Stimulated activated CD4-positive, alpha-beta T cell treated with anti-CD3 and anti-CD28 coated beads, Interleukin-1b, Interleukin-23, amount 100 ng/mL, for 48 hours (primary cell): Measurements from ENCODE around the gene VSIR.

Experiments
- DNase-seq: peaks from one replicate; pipeline ENCODE4 v3.0.0-alpha.2; 2020

The VSIR gene

DNA sequence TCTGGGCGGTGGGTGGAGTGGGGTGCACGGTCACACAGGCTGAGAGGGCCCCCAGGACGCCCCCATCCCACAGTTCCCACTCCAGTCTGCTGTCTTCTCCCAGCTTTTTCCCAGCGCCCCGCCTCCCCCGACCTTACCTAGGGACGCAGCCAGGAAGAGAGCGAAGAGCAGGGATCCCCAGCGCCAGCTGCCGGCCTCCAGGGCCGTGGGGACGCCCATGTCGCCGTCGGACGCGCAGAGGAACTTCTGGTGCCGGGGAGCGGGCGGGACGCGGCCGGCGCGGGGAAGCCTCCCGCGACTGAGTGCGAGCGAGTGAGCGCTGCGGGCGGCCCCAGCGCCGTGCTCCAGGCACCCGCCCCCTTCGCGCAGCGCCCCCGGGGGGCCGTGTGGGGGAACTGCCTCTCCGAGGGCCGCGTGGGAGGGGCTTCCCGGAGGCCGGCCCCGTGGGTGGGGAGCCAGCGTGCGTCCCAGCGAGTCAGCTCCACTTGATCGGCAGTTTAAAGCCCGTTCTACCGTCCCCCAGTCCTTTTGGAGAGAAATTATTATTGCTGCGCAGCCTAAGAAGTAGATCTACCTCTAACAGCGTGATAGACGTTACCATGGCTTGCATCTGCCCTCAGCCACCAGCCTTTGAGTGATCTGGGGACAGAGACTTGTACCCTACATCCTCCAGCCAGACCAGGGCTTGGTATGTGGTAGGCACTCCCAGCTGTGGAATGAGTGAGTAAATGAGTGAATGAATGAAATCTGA, at the start of gene VSIR:
VSIR (minus strand) TSS at position 300 of the 751 bp plus-strand sequence; CDS start at position 219, 81 bp downstream.
- peak; percentile 94 for DNase-seq

DNA sequence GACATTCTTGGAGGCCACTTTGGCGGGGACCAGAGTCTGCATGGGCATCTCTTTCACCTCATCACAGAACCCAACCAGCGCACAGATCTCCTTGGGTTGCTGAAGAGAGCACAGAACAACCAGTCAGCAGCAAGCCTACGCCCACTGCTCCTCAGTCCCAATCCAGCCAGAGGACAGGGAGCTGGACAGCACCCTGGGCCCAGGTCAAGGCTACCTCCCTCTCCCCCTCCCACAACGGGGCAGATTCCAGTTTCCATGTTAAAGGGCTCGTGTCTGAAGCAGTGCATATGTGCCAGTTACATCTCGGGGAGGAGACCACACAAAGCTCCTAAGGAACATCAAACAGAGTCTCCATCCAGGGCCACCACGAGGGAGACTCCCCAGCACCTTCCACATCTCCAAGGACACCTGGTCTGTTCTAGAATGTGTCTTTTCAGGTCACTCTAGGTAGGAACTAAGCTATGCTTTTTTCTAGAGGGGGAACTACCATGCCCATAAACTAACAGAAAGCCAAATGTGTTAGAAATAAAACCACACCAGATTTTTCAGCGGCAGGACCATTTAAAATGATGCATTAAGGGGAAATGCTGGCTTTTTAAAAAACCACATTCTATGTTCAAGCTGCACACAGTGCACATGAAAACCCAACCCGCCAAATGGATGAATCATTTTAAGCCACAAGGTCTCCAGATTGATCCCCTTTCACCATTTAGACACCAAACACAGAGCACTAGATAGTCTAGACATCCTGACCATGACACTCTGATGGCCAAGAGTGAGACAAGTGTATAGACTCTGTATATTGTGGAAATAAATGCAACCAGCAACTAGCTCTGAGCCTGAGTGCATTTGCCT, 48.8 kb upstream of the VSIR start:
- DNase-seq = no peak

DNA sequence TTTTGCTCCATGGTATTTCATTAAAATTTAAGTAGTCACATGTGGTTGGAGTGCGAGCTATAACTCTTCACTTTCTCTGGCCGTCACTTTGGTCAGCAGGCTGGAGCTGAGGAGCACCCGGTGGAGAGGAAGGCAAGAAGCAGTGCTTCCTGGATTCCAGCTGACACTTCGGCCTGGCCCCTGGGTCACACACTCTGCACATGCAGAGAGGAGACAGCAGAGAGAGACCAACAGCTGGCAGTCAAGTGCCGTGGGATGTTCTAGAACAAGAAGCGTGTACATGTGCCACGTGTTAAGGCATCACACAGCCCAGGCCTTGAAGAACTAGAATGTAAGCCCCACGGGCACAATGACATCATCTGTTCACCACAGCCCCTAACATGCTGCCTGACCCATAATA, 47.6 kb upstream of the VSIR start:
- DNase-seq = no peak

DNA sequence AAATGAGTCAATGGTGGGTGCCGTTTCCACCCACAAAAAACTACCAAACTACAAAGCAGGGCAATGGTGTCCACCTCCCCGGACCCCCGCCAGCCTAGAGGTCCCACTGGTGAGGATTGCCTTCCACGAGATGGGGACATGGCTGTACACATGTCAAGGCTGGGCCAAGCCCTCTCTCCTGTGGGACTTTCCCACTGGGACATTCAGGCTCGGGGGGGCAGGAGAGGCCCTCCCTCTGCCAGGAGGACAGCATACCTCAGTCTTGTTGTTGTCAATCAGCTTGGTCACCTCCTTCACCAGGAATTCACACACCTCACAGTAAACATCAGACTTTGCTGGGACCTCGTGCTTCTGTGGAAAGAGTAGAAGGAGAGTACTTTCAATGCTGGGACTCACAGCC, 46.7 kb upstream of the VSIR start:
- DNase-seq = no peak

DNA sequence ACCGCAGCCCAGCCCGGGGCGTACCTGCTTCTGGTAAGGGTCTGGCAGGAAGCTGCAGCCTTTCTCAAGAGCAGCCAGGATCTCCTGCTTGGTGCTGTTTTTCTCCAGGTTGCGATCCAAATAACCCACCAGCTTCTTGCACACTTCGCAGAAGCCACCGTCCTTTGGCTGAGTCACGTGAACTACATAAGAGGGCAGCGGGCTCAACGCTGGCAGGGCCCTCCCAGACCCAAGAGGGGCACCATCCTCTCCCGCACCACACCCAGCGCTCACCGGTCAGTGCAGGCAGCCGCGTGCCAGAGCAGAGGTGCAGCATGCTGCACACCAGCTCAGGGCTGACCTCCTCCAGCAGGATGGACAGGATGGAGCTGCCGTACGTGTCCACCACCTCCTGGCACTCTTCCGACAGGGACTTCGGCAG, 46.1 kb upstream of the VSIR start:
- no peak for DNase-seq

DNA sequence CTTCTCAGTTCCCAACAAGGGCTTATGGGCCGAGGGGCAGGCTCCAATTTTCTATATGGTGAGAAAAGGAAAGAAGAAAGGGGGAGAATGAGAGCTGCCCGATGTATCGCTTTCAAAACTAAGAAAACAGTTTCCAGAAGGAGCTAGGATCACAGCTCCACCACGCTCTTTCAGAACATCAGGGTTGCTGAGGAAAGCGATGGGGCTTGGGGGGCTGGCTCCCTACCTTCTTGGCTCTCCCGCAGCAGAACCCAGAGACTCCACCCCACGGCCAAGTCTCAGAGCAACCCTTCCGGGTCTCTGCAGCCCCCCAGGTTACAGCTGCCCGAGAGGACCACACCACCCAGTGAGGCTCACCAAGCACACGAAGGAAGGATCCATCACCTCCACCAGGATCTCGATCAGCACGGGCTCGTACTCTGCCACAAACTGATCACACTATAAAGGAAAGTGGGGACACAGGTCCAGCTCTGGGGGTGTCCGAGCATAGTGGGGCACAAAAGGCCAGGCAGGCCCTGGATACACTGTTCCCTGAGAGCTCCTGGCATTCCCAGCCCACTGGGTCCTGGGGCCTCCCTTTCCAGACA, 45.4 kb upstream of the VSIR start:
- no peak for DNase-seq

DNA sequence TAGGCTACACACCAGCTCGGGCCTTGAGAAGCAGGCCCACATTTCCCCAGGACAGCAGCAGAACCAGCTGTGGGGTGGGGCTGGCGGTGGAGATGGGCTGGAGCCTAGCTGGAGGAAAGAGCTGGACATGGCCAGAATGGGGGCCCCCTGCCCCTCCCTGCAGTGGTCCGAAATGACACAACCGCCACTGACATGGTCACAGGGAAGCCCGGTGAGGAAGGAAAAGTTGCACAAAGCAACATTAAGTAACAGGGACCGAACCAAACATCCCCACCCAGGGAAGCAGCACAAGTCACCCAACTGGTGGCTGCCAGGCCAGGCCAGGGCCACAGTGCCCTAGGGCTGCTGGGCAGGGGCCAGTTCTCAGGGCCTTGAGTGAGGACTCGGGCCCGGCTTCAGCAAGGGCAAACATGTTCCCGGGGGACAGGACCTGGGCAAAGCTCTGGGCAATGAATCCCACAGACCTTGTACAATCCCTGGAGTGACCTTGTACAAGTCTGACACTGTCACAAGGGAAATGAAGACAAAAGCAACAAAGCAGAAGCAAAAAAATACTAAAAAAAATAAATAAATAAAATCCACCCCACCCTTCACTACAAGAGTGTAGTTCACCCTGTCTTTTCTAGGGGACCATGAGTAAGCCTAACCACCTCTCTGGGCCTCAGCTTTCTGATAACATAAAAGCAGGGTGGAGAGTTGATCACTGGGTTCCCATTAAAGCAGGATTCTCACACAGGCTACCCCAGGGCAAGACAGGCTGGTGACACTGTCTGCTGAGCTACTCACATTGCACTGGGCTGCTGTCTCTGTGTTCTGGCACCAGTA, 44.7 kb upstream of the VSIR start:
- no peak for DNase-seq

DNA sequence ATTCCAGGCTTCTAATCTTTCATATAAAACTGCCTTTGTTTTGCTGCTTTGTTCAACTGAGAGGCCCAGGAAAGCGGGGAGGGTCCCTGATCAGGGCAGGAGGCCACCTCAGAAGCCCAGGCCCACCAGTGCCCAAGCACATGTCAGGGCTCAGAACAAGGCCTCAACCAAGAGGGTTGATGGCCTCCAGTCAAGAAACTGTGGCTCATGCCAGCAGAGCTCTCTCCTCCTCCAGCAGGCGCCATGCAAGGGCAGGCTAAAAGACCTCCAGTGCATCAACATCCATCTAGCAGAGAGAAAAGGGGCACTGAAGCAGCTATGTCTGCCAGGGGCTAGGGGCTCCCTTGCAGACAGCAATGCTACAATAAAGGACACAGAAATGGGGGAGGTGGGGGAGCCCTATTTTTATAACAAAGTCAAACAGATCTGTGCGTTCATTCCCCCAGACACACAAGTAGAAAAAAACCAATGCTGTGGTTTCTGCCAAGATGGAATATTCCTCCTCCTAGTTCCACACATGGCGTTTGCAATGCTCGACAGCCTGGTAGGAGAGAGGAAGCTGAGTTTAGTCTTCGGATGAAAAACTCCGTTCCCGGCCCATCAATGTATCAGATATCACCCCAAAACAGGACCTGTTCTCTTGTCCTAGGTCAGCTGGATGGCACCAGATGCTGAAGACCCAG, 43.8 kb upstream of the VSIR start:
- DNase-seq = no peak

DNA sequence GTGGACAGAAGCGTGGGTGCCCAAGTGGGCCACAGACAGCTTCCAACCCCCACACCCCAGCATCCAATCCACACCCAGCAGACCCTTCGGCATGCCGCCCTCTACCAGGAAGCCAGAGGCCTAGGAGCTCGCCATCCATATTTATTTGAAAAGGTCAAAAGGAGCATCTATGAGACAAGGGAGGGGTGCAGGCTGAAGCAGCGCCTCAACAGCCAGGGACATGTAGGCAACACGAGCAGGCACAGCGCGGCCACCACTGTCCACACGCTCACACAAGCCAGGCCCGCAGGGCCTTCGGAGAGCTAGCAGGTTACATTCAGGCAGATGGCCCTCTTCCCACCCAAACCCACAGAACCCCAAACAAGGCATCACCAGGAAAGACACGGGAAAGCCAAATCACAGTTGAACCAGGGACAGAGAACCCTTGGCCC, 43.1 kb upstream of the VSIR start:
- DNase-seq = no peak

DNA sequence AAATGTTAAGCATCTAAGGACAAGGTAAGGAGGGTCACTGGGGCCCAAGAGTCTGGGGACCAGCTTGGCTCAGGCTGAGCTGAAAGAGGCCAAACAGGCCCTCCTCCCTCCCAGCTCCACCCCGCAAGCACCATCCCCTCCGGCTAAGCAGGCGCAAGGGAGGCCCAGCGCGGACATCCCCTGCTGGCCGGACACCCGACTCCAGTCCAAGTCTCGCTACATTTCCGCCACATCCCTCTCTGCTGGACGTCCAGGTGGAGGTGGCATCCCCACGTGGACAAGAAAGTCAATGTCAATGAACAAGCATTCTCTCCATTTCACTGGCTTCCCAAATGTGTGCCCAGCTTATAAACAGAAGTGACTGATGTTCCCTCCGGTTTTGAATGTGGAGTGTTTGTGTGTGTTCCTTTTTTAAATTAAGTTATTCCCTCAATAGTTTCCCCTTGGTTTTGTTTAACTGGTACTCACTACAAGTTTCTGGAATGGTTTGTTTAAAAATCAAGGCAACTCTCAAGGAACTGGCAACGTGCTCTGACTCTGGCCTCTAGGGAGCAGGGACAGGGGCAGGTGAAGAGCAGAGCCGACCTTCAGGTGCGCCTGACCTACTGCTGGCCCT, 42.3 kb upstream of the VSIR start:
- no peak for DNase-seq

DNA sequence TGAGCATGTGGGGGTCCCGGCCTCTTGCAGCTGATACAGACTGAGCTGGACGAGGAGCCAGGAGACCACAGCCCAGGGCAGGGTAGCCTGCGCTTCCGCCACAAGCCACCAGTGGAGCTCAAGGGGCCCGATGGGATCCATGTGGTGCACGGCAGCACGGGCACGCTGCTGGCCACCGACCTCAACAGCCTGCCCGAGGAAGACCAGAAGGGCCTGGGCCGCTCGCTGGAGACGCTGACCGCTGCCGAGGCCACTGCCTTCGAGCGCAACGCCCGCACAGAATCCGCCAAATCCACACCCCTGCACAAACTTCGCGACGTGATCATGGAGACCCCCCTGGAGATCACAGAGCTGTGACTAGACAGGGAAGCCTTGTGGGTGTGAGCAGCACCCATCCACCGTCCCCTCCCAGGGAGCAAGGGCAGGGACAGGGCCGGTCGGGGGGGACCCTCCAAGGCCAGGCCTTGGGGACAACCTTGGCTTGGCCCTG, 41.6 kb upstream of the VSIR start:
- DNase-seq = no peak

DNA sequence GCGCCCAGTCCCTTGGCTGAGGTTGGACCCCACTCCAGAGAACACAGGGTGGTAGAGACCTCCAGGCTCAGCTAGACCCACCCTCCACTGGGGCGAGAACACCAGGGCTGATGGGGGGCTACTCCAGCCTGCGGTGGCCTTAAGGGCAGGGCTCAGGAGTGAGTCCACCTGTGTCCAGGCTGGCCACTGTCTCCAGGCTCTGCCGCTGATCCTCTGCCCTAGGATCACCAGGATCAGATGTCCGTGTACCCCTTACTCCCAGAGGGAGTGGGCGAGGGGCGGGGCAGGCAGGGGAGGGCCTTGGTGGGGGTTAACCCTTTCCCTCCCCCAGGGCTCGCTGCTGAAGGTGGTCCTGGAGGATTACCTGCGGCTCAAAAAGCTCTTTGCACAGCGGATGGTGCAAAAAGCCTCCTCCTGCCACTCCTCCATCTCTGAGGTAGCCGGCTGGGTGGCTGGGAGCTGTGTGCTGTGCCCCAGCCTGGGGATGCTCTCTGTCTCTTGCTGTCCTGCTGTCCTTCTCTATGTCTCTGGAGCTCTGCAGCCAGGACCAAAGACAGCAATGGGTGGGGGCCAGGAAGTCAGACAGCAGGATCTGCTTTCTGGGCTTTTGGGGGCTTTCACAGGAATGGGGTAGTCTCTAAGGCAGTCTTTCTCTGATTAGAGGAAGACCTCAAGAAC, 39.7 kb upstream of the VSIR start:
- DNase-seq = no peak

DNA sequence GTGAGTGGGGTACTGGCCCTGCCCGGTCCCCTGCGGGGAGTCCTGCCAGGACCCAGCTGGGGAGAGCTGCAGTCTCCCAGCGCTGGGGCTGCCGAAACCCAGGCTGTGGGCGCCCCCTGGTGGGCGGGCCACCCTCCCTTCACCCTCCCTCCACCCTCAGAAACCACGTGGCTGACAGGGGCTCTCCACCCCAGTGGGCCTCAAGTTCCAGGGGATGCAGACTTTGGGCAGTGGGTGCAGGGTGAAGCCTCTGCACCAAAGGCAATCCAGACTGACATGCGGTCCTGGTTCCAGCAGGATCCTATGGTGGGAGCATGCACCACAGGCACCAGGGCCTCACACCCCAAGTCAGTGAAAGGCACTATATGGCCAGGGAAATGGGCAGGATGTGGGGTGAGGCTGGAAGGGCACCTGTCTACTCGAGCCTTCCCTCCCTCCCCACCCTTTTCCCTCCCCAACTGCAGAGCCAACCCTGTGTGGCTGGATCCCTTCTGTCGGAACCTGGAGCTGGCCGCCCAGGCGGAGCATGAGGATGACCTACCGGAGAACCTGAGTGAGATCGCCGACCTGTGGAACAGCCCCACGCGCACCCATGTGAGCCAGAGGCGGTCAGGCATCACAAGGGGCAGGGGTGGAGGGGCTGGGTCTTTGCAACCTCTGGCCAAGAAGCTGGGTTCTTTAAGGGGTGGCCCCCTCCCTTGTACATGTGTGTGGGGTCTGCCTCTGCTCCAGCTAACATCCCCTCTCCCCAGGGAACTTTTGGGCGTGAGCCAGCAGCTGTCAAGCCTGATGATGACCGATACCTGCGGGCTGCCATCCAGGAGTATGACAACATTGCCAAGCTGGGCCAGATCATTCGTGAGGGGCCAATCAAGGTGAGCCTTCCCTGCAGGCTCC, 38.9 kb upstream of the VSIR start:
- DNase-seq = peak; percentile 77

DNA sequence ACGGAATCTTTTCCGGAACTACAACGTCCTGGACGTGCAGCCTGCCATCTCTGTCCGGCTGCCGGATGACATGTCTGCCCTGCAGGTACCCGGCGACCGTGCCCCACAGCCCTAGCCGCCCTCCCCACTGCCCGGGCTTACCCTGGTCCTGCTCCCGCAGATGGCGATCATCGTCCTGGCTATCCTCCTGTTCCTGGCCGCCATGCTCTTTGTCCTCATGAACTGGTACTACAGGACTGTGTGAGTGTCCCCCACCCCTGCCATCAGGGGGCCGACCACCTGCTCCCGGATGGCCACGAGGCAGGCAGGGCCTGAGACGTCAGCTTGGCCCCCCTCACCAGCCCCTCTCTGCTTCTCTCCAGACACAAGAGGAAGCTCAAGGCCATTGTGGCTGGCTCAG, 38.0 kb upstream of the VSIR start:
- DNase-seq = no peak

DNA sequence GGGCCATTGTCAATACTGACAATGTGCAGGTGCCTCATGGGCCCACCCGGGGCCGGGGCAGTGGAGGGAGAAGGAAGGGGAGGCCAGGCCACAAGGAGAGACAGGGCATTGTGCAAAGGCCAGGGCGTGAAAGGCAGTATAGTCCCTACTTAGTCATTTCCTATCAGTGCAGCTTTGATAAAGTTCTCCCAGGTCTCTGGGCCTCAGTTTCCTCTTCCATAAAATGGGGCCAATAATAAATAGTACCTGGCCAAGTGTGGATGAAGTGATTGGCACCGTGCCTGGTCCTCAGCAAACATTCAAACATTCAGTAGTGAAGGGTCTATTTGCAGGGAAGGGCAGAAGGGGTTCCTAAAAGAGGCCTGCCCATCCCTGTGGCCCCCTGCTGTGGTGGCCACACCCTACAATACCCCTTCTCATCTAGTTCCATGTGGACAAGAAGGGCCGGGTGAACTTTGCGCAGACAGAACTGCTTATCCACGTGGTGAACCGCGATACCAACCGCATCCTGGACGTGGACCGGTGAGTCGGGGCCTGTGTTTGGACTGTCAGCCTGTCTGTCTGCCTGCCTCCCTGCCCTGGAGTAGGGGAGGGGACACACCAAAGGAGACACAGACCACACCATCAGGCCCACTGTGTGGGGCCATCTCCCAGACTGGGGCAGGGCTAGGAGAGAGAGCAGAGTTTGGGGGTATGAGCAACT, 36.9 kb upstream of the VSIR start:
- DNase-seq = no peak

DNA sequence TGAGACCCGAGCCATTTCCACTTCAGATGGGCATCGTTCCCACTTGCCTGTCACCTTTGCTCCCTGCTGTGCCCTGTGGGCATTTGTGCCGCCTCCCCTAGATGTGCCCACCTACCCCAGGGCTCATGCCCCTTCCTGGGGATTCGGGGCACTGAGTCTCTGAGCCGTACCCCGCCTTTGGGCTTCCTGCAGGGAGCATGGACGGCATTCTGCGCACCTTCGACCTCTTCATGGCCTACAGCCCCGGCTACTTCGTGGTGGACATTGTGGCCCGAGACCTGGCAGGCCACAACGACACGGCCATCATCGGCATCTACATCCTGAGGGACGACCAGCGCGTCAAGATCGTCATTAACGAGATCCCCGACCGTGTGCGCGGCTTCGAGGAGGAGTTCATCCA, 36.3 kb upstream of the VSIR start:
- DNase-seq = no peak

DNA sequence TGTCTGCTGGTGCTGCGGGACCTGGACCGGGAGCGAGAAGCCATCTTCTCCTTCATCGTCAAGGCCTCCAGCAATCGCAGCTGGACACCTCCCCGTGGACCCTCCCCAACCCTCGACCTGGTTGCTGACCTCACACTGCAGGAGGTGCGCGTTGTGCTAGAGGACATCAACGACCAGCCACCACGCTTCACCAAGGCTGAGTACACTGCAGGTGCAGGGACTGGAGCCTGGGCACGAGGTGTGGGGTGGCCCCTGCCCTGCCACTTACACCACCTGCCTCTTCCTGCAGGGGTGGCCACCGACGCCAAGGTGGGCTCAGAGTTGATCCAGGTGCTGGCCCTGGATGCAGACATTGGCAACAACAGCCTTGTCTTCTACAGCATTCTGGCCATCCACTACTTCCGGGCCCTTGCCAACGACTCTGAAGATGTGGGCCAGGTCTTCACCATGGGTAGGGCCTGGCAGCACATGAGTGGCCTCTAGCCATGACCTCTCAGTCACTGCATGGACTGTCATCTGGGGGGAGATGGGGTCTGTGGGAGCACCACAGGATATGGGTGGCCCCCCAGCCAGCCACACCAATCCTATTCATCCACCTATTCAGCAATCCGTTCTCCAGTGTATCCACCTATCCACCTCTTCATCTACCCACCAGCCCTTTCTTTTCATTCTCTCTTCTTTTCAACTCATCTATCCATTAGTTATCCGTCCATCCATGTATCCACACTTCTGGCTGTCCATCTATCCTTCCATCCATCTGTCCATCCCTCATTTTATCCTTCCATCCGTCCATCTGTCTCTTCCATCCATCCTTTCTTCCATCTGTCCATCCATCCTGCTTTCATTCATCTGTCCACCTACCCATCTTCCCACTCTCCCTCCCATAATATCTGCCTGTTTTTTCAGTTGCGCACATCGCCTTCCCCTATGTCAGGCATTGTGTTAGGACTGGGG, 34.5 kb upstream of the VSIR start:
- DNase-seq = no peak
